HG02943 (cell line): ENCODE data around the gene CELF2.

Experiments
- ATAC-seq: cut with Tn5 transposase; IDR thresholded peaks from one replicate; pipeline ENCODE4 v1.9.1; 2021; ENCODE audit warnings: mild to moderate bottlenecking, low read depth, moderate library complexity; ENCODE audit not compliant: unreplicated experiment

CELF2 gene

DNA sequence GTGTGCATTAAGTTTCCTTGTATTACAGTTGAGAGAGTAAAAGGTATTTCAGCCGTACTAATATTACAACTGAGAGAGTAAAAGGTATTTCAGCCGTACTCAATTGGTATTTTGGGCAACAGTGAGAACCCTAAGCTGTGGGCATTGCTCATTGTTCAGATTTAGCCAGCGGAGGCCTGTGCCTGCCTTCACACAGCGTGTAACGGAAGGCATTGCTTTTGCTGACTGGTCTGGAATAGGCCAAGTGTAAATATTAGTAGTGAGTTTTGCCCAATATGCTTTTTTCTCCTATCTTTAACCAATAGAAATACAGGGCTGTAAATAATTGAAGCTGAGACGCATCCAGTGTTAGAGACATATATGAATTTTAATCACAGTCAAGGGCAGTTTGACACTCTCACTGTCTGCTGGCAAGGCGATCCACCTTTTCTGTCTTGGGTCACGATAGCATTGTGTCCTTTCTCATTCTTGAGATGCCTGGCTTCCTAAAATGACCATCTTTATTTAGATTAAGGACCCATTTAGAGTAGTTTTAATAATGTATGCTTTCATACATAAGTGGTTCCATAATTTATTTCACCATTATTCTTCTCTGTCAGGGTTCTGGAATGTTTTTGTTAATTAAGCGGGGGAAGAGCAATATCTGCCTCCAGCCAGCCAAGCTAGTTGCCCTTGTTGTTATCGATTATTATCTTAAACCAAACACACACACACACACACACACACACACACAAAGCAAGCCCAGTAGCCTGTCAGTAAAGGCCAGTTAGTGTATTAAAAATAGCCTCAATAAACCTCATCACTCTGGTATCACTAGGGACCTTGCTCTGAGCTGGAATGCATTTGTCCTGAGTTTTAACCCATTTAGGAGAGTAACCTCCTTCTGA lies 130.7 kb downstream of the CELF2 start:
- no peak for ATAC-seq

DNA sequence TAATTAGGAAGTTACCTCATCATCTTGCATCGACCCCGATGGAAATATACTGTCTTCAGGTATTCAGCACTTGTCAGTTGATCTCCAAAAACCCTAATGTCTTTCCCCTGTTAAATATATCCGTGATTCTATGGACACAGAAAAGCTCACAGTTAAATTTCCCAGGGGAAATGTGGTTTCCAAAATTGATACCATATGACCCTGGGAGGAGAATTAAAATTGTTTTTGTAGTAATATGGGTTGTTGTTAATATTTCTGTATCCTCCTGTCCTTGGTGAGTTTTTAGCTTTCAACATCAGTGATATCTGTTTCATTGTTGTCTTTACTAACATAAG lies 132.1 kb downstream of the CELF2 start:
- no peak for ATAC-seq

DNA sequence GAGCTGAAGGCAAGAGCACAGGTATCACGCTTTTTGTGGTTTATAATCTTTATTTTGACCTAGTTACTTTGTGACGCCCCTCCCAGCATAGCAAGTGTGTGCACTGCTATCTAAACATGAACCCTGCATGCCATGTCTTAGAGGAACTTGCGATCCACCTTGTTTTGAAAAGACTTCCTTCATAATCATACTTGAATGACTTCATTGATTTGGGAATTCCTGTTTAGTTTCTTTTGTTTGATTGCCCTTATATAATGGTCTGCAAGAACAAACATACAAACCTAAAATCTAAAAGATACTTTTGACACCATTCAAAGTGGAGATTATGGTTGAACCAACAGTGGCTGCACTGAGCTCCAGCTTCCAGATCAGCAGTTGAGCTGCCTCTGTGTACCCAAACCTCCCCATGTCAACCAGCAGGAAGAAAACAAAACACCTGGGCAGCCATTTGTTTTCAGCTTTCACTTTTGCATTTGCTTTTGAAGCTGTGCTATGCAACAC lies 132.6 kb downstream of the CELF2 start:
- no peak for ATAC-seq

DNA sequence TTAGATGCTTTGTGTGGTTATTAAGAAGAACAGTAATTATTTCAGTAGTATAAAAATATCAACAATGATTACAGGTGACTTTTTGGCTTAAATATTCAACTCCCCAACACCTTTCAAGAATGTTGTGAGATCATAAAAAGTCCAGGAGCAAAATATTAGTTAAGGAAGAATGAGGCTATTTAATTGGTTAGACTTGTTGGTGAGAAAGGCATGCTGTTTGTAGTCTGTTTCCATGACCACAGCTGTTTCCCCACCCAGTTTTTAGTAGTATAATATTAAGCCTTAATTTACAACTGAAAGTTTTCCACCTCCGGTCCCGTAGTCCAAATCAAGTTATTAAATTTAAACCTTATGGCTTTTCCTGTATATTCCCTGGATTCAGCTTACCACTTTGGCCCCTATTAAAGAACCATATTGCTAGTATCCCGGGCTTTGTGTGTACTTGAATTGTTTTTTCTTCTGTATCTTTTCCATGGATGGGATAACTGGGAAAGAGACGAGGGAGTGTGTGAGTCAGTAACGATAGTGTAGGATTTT lies 133.3 kb downstream of the CELF2 start:
- ATAC-seq, result no peak

DNA sequence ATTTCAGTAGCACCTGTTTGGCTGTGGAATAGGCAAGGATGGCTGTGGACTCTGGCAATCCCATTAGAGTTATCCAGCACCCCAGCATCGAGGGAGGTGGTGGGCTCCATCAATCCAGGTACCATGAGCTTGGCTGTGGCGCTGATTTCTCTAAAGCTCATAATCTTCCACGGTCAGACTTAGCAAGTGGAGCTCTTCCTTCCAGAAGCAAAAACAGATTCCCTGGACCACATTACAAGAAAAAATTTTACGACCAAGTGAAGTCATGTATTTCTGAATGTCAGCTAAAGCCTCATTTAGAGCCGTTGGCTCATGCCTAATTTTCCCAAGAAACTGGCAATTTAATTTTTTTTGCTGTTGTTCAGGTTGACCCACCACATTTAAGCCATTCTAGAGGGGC lies 135.1 kb downstream of the CELF2 start:
- no peak for ATAC-seq

DNA sequence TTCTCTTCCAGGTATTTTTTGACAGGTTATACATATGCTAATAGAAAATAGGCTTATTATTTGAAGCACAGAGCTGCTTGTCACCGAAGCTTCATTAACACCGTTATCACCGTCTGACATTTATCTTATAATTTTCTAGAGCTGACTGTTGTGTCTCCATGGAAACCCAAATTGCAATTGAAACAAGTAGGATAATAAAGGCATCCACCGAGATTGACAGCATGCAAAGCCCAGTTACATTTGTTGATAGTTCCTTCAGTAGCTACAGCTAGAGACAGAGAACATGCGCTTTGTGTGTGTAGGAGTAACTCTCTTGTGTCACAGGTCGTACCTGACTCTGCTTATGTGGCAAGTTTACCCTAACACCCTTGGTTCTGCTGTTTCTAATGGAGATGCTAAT lies 135.6 kb downstream of the CELF2 start:
- ATAC-seq, result no peak

DNA sequence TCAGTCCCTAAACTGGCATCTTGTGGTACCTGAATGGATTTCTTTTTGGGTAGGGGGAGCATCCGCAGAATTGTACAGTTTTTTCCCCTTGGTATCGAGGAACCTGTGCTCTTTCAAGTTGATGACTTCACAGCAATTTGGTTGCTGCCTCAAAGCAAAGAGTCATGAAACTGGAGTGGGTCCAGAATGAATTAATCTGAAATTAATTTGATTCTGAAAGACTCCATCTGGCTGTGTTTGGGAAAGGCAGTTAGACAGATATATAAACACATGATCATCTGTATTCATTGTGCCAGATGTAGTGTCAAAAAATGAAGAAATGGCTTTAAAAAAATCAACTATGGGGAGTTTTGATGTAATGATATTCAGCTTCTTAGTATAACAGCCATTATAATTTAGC lies 136.1 kb downstream of the CELF2 start:
- no peak for ATAC-seq

DNA sequence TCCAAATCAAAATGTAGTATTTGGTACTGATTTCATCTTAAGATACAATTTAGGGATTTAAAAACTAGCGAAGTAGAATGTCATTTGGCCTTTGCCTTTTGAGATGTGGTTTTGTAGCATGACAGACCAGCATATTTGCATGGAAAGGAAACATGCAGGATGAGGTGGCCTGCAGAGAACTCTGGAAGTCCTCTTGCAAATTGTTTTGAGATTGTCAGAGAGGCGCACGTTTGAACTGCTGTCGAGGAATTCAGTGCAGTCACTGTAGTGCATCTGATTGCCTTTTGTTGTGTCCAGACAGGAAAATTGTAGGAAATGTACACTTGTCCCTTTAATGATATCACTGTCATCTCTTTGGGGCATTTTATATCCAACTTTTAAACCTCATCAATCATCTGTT lies 136.7 kb downstream of the CELF2 start:
- no peak for ATAC-seq

DNA sequence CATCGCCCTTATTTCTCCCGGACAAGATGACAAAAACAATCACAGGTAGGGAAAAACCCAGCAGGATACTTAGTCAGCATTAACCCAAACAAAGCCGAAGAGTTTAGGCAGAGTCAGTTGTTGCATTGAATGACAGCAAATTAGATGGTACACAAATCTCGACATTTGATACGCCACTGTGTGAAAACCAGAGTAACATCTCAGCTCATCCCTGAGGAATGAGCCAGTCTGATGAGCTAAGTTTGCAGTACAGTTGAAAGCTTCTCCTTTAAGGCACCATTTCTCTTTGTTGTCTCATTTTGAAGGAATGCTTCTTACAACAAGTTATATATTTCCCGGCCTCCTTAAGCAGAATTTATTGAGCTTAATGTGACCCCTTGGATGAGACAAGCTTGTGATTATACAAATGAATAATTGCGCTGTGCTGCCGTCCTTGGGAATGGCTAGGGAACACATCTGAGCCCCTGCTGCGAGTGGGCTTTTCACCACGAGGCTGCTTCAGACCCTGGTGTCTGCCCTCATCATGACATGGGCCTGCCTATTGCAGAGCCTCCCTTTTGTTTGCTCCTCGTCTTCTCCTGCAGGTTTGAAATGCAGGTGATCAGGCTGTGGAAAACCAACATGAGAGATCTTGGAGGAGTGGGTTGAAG lies 137.3 kb downstream of the CELF2 start:
- ATAC-seq, result no peak

DNA sequence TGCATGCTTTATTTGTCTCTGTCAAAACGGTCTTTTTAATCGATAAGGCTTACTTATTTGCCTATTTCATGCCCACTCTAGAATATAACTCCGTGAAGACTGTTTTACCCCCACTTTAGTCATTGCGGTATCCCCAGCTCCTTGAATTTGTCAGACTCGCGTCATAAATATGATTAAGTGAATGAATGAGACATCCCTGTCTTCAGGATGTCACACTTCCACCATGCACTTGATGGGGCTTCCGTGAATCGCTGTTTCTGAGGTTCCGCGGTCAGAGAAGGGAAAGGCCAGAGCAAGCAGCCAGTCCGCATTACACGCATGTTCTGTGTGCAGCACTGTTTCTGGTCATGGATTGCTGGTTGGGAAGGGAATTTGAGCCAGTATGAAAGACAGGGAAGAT lies 138.8 kb downstream of the CELF2 start:
- no peak for ATAC-seq

DNA sequence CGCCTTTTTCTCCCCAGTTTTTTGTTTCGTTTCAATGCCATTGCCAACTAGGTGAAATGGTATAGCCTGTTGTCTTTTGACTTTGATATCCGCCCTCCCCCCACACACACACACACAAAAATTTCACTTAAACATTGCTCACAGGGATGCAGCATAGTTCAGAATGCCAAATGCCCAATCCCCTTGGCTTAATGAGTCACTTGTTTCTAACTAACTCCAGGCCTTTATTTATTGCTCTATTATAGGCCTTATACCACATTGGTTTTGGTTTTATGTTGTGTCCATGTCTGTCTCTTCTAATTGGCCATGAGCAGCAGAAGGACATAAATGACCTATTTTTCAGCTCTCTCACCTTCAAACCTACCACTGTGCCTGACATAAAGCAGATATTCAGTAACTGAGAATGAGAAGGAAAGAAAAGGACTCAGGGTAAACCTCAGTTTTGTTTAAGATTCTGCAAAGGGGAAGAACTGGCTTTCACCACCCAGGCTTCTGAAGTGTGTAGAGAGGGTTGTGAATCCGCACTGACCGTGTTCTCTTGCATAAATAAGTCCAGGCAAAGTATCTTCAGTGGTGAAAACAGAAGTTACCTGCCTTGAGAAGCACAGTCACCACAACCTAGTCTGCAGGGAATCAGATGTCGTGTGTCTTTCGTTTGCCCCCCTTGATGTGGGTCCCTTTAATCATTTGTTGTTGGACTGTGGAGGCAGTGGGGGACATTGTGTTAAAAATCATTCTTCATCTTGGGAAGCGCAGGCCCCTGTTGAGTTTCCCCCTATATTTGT lies 139.8 kb downstream of the CELF2 start:
- no peak for ATAC-seq

DNA sequence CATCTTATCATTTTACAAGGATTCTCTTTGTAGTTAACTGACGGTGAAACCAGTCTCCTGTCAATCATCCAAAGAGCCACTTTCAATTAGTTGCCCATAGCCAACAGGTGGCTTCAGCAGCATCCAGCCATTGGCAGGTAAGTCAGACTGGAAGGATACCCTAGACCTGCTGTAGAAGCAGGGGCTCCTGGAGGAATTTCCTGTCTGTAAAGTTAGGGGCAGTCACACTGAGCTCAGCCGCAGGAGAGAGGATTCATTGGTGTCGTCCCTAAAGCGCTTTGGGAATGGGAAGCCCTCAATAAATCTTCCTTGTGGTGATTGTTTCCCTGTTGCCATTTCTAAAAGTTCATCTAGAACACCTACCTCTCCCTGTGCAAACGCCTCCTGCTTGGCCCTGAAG lies 140.4 kb downstream of the CELF2 start:
- no peak for ATAC-seq

DNA sequence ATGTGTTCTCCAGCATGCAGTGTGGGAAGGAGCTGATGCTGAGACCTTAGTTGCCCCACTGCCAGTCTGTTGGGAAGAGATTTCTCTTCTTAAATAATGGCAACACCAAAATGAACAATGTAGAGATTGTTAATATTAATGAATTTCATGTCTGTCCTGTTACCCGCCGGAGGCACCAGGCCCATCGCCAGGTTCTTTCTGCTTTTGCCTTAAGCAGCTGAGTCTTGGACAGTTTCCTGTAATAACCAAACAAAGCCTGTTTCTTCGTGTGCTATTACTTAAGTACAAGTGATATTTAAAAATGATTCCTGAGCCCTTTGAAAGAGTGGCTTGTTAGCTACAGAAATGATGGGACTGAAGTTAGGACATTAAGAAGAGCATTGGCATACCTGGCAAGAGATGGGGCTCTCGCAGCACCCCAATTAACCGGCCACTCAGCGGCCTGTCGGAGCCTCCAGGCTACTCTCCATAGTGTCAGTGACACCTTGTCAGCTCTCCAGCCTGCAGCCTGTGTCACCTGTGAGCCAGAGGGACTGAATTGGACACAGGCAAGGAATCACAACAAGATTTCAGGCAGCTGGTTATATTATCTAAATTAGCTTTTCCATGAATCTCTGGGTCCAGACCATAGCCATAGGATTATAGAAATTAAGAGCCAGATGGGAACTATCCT lies 142.0 kb downstream of the CELF2 start:
- ATAC-seq, result no peak

DNA sequence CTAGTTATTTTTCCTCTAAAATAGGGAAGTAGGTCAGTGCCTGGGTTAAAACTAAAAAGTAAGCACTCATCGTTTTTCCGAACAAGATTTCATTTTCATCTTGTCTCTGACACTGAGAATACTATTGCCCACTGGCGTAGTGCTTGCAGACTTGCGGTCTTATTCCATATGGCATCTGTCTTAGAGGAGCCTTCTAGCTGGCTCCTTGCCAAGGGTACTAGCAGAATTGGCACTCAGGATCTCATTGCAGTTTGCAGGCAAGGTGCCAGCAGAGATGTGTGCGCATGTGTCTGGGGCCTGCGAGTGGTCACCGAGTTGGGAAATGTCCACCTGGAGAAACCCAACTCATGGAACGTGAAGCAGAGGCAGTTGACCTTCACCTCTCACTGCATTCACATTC lies 143.4 kb downstream of the CELF2 start:
- no peak for ATAC-seq

DNA sequence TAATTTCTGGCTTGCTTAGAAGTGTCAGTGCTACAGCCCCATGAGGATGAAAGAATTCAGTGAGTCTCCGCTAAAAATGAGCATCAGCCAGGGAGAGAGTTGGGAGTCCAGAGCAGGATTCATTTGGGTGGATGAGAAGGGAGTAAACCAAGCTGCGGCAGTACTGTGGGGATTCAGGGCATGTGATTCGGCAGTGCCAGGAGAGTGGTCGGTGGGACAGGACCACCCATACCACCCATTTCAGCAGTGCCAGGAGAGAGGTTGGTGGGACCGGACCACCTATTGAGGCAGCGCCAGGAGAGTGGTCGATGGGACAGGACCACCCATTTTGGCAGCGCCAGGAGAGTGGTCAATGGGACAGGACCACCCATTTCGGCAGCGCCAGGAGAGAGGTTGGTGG lies 144.2 kb downstream of the CELF2 start:
- no peak for ATAC-seq

DNA sequence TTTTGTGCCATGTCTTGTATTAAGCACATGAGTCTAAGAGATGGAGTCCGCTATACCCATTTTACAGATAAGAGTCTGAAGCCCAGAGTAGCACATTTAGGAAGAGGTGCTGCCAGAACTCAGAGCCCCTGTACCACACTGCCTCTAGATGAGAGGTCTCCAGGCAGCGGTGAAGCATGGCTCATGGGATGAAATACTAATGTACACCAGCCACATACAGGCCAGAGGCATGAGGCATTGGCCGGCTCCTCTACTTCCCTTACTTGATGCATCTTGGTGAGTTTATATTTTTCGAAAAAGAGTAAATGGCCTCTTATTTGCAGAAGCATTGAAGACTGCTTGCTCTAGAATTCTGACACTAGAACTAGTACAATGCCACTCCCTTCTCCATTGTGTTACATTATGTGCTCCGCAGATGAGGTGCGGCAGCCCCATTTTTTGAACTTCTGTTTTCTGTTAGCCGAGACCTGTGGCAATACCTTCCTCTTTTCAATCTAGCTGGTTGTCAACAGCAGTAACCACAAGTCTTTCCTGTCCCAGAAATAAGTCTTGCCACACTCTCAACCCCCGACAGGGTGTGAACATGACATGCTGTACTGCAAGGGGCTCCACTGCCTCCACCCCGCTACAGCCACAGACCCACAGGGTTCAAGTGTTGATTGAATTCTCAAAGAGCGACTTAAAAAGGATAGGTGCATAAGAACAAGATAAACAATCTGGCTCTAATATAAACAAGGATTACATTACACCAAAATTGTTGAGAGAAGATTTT lies 145.3 kb downstream of the CELF2 start:
- ATAC-seq, result peak; percentile 60

DNA sequence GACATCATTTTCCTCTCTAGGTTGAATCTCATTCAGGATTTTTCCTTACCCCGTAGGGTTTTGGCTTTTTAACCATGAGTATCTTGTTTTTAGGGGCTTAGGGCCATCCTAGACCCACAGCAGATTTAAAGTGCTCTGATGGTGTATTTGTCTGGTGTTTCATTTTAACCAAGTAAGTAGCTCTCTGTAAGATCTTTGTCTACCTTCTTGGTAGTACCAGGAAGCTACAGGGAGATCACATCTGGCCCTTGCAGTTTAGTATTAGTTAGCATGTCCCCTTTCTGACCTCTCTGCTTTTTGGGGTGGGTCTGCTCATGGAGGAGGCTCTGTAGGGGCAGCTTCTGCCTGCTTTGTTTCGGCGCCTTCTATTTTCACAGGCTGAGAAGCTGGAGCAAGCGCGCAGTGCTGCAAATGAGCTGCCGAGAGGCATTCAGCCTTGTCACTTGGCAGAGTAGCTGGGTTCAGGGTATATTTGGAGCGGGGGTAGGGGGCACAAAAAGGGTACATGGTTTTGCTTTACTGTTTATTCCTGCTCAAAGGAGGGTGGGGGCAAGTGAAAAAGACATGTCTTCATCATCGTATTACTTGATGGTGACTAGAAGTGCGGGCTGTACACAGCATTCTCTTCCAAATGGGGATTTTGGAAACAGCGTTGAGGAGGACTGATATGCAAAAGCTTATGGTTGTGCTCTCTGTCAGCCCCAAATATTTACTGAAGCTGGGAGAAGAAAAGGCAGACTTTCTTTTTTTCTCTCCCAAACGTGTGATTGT lies 146.3 kb downstream of the CELF2 start:
- no peak for ATAC-seq

DNA sequence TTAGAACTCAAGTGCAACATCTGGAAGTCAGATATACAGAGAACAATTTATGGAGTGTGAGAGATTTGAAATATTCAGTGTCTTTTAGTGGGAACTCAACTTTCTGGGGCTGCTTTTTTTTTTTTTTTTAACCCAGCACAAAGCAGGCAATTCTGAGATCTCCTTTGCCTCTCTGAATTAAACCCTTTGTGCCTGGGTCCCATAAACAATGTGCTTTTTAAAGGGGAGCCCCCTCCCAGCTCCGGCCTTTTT lies 146.8 kb downstream of the CELF2 start:
- no peak for ATAC-seq
